GM12872 (cell line): Measurements from ENCODE around the gene TUBA3C.

Experiments used
- CTCF ChIP-seq: IDR thresholded peaks from 3 replicates; pipeline ENCODE4 v1.5.1; 2011; ENCODE audit warnings: low read depth, mild to moderate bottlenecking, low read length, moderate library complexity; ENCODE audit not compliant: insufficient read depth

The TUBA3C gene

GRCh38 chr13:19181621-19182485 is at the start of gene TUBA3C:
Gene TUBA3C (minus strand): TSS chr13:19181824. CDS start chr13:19181747, 77 bp downstream.
- TF ChIP-seq CTCF: no peak

- TF ChIP-seq CTCF: no peak
Observed at GRCh38 chr13:19185865-19186645, 4.4 kb upstream of the TUBA3C start.

- no peak for TF ChIP-seq CTCF
Observed at GRCh38 chr13:19185086-19185864, 3.7 kb upstream of the TUBA3C start.

- no peak for TF ChIP-seq CTCF
Observed at GRCh38 chr13:19184176-19184575, 2.6 kb upstream of the TUBA3C start.

- no peak for TF ChIP-seq CTCF
Observed at GRCh38 chr13:19183676-19184075, 2.1 kb upstream of the TUBA3C start.

- no peak for TF ChIP-seq CTCF
Observed at GRCh38 chr13:19182536-19182935, 912 bp upstream of the TUBA3C start.

GRCh38 chr13:19181021-19181620 is 503 bp downstream of the TUBA3C start:
- no peak for TF ChIP-seq CTCF
